NB4 (cell line): ENCODE measurements around the gene TCEAL4.

Experiments
- CTCF ChIP-seq: IDR thresholded peaks from one replicate; pipeline ENCODE4 v1.5.1; 2012; ENCODE audit warnings: low read depth, low read length
- POLR2A ChIP-seq: IDR thresholded peaks from 2 replicates; pipeline ENCODE4 v1.6.1; 2011; ENCODE audit warnings: mild to moderate bottlenecking; ENCODE audit not compliant: insufficient read length; ENCODE audit errors: extremely low read depth

GRCh38 chrX:103635436-103635835, 50.1 kb downstream of the TCEAL4 start:
- TF ChIP-seq CTCF (no peak), POLR2A (no peak)
